Subcutaneous adipose tissue (tissue), 4 donors: ENCODE results near the gene TIMM23. TPM values are rescaled to one million over a fixed set of nuclear protein-coding genes. Genes with fewer than 3 reads are reported as not detected.

Source experiments
- total RNA-seq, 4 donors: library from RNA; depleted of rRNA; stranded (reverse); fragments of >200 nt; gene quantifications; one replicate each; pipeline ENCODE4 v1.1.0, GENCODE V29; 2016
- TF ChIP-seq, protein P1 (sequence below): fragments of 450-650 bp; IDR thresholded peaks from one replicate; pipeline ENCODE4 v1.5.1; 2016; ENCODE audit warnings: low read depth, mild to moderate bottlenecking, control low read depth, antibody characterized with exemption, moderate library complexity

The TIMM23 gene
- total RNA-seq, 4 donors from 2014 or later = 36.0 to 87.7 (median 43.5) TPM

GRCh38 chr10:46016811-46017210 lies 44.5 kb downstream of the TIMM23 start:
- TF ChIP-seq, protein P1, sequence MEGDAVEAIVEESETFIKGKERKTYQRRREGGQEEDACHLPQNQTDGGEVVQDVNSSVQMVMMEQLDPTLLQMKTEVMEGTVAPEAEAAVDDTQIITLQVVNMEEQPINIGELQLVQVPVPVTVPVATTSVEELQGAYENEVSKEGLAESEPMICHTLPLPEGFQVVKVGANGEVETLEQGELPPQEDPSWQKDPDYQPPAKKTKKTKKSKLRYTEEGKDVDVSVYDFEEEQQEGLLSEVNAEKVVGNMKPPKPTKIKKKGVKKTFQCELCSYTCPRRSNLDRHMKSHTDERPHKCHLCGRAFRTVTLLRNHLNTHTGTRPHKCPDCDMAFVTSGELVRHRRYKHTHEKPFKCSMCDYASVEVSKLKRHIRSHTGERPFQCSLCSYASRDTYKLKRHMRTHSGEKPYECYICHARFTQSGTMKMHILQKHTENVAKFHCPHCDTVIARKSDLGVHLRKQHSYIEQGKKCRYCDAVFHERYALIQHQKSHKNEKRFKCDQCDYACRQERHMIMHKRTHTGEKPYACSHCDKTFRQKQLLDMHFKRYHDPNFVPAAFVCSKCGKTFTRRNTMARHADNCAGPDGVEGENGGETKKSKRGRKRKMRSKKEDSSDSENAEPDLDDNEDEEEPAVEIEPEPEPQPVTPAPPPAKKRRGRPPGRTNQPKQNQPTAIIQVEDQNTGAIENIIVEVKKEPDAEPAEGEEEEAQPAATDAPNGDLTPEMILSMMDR = no peak

DNA sequence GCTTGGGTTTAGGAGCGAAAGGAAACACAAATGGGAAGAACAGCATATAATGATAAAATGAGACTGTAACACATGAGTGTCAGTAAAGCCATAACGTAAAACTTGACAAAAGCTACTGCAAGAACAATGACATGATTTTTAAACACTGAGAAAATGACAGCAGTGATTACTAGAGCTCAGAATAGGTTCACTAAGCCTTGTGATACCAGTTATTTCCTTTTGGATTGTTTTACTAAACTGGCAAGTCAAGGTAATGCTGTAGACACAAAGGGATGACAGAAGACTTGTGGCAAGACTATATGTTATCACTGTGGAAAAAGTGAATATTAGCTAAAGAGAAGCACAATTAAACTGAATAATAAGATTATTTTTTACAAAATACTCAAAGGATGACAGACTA lies 45.4 kb downstream of the TIMM23 start:
- TF ChIP-seq, protein P1 = no peak

DNA sequence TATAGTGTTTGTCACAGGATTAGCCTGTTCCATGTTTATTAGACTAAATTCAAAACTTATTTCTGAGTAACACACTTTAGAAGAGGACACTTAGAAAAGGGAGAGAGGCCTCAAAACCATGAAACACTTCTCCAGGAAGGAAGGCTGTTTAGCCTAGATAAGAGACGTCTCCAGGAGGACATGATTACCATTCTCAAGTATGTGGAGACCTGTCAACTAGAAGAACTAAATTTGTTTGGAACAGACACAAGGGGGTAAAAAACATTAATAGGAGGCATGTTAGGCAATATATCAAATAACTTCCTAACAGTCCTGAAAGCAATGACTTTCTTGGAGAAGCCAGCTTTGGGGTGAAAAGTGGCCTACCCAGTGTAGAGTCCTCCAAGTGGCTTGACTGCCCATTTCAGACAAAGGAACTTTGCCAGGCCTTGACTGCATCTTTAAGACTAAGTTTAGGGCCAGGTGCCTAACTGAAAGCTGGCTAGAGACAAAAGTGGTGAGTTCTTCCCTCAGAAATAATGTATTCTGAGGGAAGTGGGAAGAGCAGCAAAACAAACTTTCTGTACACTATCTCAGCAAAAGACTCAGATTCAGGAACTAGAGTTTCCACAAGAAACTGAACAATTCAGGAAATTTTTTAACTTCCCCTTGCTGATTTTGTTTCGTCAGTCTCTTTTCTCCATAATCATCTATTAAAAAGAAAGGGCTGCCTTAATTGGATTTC lies 46.3 kb downstream of the TIMM23 start:
- TF ChIP-seq, protein P1 = no peak

DNA sequence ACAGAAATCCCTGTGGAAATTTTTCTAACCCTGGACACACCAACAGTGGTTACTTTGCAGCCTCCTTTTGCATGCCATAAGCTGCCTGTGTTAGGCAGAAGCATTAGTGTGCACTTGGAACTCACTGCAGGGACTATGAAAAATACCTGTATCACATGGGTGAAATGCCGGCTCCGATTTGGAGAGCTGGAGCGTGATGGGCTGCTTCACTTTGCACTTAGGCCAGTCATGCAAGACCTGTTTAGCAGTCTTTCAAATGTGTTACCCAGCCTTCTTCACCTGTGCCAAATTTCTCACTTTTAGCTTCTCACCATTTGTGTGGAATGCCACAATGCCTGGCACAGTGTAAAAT lies 46.9 kb downstream of the TIMM23 start:
- TF ChIP-seq, protein P1 = no peak

GRCh38 chr10:46019569-46020343 lies 47.5 kb downstream of the TIMM23 start:
- TF ChIP-seq, protein P1 = no peak

GRCh38 chr10:46020344-46020657 lies 48.0 kb downstream of the TIMM23 start:
- TF ChIP-seq, protein P1 = no peak

GRCh38 chr10:46022978-46023702 lies 50.9 kb downstream of the TIMM23 start:
- TF ChIP-seq, protein P1 = no peak
